SK-N-SH treated with all-trans-retinoic acid at 6 μM for 48 hours (cell line): ENCODE results near the gene COL5A2.
A peak's percentile ranks its signal among the peaks of the same experiment; 100 is the strongest.

Source experiments
- BACH2 ChIP-seq: fragments of 250-450 bp; sonication (Bioruptor Pico); IDR thresholded peaks from 2 replicates; pipeline ENCODE4 v1.9.0; 2021; ENCODE audit warnings: mild to moderate bottlenecking, borderline replicate concordance
- CSDC2 ChIP-seq: fragments of 250-450 bp; sonication (Bioruptor Pico); IDR thresholded peaks from 2 replicates; pipeline ENCODE4 v1.5.0; 2020; ENCODE audit warnings: mild to moderate bottlenecking, moderate library complexity
- ISL1 ChIP-seq: fragments of 250-450 bp; sonication (Bioruptor Pico); IDR thresholded peaks from 2 replicates; pipeline ENCODE4 v2.1.2; 2022; ENCODE audit warnings: mild to moderate bottlenecking, moderate library complexity
- RARB ChIP-seq: fragments of 250-450 bp; sonication (Bioruptor Pico); IDR thresholded peaks from 2 replicates; pipeline ENCODE4 v1.8.0; 2021; ENCODE audit warnings: mild to moderate bottlenecking, moderate library complexity
- TCF4 ChIP-seq: fragments of 250-450 bp; sonication (Bioruptor Pico); IDR thresholded peaks from 2 replicates; pipeline ENCODE4 v1.8.0; 2021; ENCODE audit warnings: mild to moderate bottlenecking, moderate library complexity, borderline replicate concordance
- TOX ChIP-seq: fragments of 250-450 bp; sonication (Bioruptor Pico); IDR thresholded peaks from 2 replicates; pipeline ENCODE4 v1.8.0; 2021; ENCODE audit warnings: mild to moderate bottlenecking, moderate library complexity, borderline replicate concordance
- ZC3H10 ChIP-seq: fragments of 250-450 bp; sonication (Bioruptor Pico); IDR thresholded peaks from 2 replicates; pipeline ENCODE4 v1.5.1; 2021; ENCODE audit warnings: mild to moderate bottlenecking, moderate library complexity
- ZFP3 ChIP-seq: fragments of 250-450 bp; sonication (Bioruptor Pico); IDR thresholded peaks from 2 replicates; pipeline ENCODE4 v1.5.0; 2020; ENCODE audit warnings: mild to moderate bottlenecking, moderate library complexity
- ZFP30 ChIP-seq: fragments of 450-650 bp; formaldehyde crosslinking; IDR thresholded peaks from 2 replicates; pipeline ENCODE4 v1.5.0; 2022; ENCODE audit warnings: mild to moderate bottlenecking, moderate library complexity
- ZNF565 ChIP-seq: fragments of 450-650 bp; formaldehyde crosslinking; conservative IDR thresholded peaks from 2 replicates; pipeline ENCODE4 v1.5.0; 2020; ENCODE audit warnings: low read depth, mild to moderate bottlenecking, moderate library complexity
- TF ChIP-seq, protein P1 (sequence below): fragments of 250-450 bp; sonication (Bioruptor Pico); IDR thresholded peaks from 2 replicates; pipeline ENCODE4 v1.8.0; 2020; ENCODE audit warnings: mild to moderate bottlenecking, moderate library complexity, borderline replicate concordance
- TF ChIP-seq, protein P2 (sequence below): fragments of 250-450 bp; sonication (Bioruptor Pico); IDR thresholded peaks from 2 replicates; pipeline ENCODE4 v1.5.1; 2020; ENCODE audit warnings: low read depth, mild to moderate bottlenecking, moderate library complexity
- TF ChIP-seq, protein P3 (sequence below): fragments of 250-450 bp; sonication (Bioruptor Pico); IDR thresholded peaks from 2 replicates; pipeline ENCODE4 v1.5.0; 2020; ENCODE audit warnings: mild to moderate bottlenecking, moderate library complexity
- TF ChIP-seq, protein P4 (sequence below): fragments of 250-450 bp; sonication (Bioruptor Pico); IDR thresholded peaks from 2 replicates; pipeline ENCODE4 v1.8.0; 2021; ENCODE audit warnings: low read depth, mild to moderate bottlenecking, moderate library complexity, borderline replicate concordance

DNA sequence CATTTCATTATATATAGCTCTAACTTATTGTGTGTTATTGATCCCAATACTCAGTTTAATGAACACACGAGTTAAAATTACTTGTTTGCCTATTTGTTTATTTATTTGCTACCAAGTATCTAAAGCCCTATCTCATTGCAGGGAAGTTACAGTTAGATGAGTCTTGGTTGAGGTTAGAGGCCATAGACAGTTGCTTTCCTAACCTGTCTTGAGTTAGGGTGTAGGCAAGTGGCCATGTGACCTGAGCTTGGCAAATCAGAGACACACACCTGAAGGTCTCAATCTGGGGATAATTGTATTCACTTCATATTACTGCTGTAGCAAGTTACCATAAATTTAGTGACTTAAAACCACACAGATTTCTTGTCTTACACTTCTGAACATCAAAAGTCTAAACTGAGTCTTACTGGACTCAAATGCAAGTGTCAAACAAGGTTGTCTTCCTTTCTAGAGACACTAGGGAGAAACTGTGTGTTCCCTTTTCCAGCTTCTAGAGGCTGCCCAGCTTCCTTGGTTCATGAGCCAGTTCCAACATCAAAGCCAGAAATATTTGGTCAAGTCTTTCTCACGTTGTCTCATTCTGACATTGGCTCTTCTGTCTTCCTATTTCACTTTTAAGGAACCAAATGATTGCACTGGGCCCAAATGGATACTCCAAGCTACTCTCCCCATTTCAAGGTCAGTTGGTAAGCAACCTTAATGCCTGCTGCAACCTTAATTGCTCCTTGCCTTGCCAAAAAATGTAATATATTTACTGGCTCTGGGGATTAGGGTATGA, 165.7 kb downstream of the COL5A2 start:
- TF ChIP-seq, protein P1, sequence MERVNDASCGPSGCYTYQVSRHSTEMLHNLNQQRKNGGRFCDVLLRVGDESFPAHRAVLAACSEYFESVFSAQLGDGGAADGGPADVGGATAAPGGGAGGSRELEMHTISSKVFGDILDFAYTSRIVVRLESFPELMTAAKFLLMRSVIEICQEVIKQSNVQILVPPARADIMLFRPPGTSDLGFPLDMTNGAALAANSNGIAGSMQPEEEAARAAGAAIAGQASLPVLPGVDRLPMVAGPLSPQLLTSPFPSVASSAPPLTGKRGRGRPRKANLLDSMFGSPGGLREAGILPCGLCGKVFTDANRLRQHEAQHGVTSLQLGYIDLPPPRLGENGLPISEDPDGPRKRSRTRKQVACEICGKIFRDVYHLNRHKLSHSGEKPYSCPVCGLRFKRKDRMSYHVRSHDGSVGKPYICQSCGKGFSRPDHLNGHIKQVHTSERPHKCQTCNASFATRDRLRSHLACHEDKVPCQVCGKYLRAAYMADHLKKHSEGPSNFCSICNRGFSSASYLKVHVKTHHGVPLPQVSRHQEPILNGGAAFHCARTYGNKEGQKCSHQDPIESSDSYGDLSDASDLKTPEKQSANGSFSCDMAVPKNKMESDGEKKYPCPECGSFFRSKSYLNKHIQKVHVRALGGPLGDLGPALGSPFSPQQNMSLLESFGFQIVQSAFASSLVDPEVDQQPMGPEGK (CRISPR knock-in tag), result peak; percentile 91
- peak; percentile 83 for TF ChIP-seq TOX
- TF ChIP-seq, protein P2, sequence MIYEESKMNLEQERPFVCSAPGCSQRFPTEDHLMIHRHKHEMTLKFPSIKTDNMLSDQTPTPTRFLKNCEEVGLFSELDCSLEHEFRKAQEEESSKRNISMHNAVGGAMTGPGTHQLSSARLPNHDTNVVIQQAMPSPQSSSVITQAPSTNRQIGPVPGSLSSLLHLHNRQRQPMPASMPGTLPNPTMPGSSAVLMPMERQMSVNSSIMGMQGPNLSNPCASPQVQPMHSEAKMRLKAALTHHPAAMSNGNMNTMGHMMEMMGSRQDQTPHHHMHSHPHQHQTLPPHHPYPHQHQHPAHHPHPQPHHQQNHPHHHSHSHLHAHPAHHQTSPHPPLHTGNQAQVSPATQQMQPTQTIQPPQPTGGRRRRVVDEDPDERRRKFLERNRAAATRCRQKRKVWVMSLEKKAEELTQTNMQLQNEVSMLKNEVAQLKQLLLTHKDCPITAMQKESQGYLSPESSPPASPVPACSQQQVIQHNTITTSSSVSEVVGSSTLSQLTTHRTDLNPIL (CRISPR knock-in tag), result 0 out of 2 replicates have a peak, but pooled peaks have one; percentile 31
- TF ChIP-seq, protein P3, sequence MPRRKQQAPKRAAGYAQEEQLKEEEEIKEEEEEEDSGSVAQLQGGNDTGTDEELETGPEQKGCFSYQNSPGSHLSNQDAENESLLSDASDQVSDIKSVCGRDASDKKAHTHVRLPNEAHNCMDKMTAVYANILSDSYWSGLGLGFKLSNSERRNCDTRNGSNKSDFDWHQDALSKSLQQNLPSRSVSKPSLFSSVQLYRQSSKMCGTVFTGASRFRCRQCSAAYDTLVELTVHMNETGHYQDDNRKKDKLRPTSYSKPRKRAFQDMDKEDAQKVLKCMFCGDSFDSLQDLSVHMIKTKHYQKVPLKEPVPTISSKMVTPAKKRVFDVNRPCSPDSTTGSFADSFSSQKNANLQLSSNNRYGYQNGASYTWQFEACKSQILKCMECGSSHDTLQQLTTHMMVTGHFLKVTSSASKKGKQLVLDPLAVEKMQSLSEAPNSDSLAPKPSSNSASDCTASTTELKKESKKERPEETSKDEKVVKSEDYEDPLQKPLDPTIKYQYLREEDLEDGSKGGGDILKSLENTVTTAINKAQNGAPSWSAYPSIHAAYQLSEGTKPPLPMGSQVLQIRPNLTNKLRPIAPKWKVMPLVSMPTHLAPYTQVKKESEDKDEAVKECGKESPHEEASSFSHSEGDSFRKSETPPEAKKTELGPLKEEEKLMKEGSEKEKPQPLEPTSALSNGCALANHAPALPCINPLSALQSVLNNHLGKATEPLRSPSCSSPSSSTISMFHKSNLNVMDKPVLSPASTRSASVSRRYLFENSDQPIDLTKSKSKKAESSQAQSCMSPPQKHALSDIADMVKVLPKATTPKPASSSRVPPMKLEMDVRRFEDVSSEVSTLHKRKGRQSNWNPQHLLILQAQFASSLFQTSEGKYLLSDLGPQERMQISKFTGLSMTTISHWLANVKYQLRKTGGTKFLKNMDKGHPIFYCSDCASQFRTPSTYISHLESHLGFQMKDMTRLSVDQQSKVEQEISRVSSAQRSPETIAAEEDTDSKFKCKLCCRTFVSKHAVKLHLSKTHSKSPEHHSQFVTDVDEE, result no peak
- TF ChIP-seq ZFP3 (CRISPR knock-in tag), result no peak
- TF ChIP-seq BACH2 (CRISPR knock-in tag), result no peak
- no peak for TF ChIP-seq CSDC2 (CRISPR knock-in tag)
- no peak for TF ChIP-seq ISL1 (CRISPR knock-in tag)
- TF ChIP-seq TCF4, result 0 out of 2 replicates have a peak, but pooled peaks have one; percentile 12
- TF ChIP-seq, protein P4, sequence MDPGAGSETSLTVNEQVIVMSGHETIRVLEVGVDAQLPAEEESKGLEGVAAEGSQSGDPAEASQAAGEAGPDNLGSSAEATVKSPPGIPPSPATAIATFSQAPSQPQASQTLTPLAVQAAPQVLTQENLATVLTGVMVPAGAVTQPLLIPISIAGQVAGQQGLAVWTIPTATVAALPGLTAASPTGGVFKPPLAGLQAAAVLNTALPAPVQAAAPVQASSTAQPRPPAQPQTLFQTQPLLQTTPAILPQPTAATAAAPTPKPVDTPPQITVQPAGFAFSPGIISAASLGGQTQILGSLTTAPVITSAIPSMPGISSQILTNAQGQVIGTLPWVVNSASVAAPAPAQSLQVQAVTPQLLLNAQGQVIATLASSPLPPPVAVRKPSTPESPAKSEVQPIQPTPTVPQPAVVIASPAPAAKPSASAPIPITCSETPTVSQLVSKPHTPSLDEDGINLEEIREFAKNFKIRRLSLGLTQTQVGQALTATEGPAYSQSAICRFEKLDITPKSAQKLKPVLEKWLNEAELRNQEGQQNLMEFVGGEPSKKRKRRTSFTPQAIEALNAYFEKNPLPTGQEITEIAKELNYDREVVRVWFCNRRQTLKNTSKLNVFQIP, result no peak
- TF ChIP-seq RARB (CRISPR knock-in tag), result peak; percentile 82; the same call in 1 of the 2 replicates
- TF ChIP-seq ZFP30, result no peak
- no peak for TF ChIP-seq ZNF565 (CRISPR knock-in tag)
- 0 out of 2 replicates have a peak, but pooled peaks have one; percentile 26 for TF ChIP-seq ZC3H10 (CRISPR knock-in tag)
